Naive thymus-derived CD8-positive, alpha-beta T cell (primary cell): ENCODE results near the gene GMNN. TPM values are rescaled to one million over a fixed set of nuclear protein-coding genes. Genes with fewer than 3 reads are reported as not detected.
"Not testable (repeated sequence)": the region's sequence is repeated elsewhere in the genome, so short reads cannot be mapped to it uniquely, and the experiment has no call there.

Source experiments
- ATAC-seq, 2 donors: fragments of 150-1000 bp; cut with Tn5 transposase in 1 of 2; sonication (Bioruptor Pico), chemical (Tn5 transposase) in 1 of 2; 1 replicate in 1 of 2; 2 replicates in 1 of 2; pipeline ENCODE4 v1.10.0; 2021; ENCODE audit warnings: mild to moderate bottlenecking in 2 of 2, moderate library complexity in 2 of 2
- POLR2A ChIA-PET: fragments of 350-600 bp; sonication (Branson Sonifier 250); formaldehyde crosslinking; loops from one replicate; lab custom pipeline; 2021; ENCODE audit warnings: antibody characterized with exemption; lab: Charles Lee
- DNase-seq, 10 donors: peaks; one replicate each; pipeline versions ENCODE4 v3.0.0 to v3.0.0-alpha.2; 2020 to 2022
- H3K27ac Mint-ChIP-seq, 10 donors: one replicate each; pipeline ENCODE4 v1.8.0; 2020 to 2022; ENCODE audit warnings: mild to moderate bottlenecking in 10 of 10, mixed read lengths in 10 of 10, moderate library complexity in 4 of 10, inconsistent platforms in 1 of 10
- H3K27me3 Mint-ChIP-seq, 5 donors: one replicate each; pipeline ENCODE4 v1.8.0; 2021 to 2022; ENCODE audit warnings: mixed read lengths in 5 of 5
- H3K36me3 Mint-ChIP-seq, 3 donors: one replicate each; pipeline ENCODE4 v1.8.0; 2020 to 2022; ENCODE audit warnings: mixed read lengths in 3 of 3, mild to moderate bottlenecking in 2 of 3, inconsistent platforms in 1 of 3
- H3K4me1 Mint-ChIP-seq, 4 donors: one replicate each; pipeline ENCODE4 v1.8.0; 2021 to 2022; ENCODE audit warnings: mixed read lengths in 4 of 4
- H3K4me3 Mint-ChIP-seq, 10 donors: one replicate each; pipeline ENCODE4 v1.8.0; 2020 to 2022; ENCODE audit warnings: mild to moderate bottlenecking in 10 of 10, mixed read lengths in 10 of 10, moderate library complexity in 6 of 10, inconsistent platforms in 1 of 10
- H3K9me3 Mint-ChIP-seq, 9 donors: one replicate each; pipeline ENCODE4 v1.8.0; 2020 to 2022; ENCODE audit warnings: mixed read lengths in 9 of 9, mild to moderate bottlenecking in 3 of 9, inconsistent platforms in 1 of 9, moderate library complexity in 1 of 9
- polyA plus RNA-seq, 3 donors: library from polyadenylated mRNA; unstranded; fragments of 300-500 nt; fragmentation: Illumina TruSeq; gene quantifications; one replicate each; pipeline ENCODE4 v1.2.3, GENCODE V29; 2021
- total RNA-seq, 8 experiments: library from RNA in 2 of 8; stranded (reverse) in 2 of 8; gene quantifications; one replicate each; pipeline ENCODE4 v1.2.3 and lab custom pipeline; 2021 to 2026

Gene GMNN
- total and polyA plus RNA-seq, 5 experiments from 2014 or later, result 3.4 to 5.3 (median 4.0) TPM

DNA sequence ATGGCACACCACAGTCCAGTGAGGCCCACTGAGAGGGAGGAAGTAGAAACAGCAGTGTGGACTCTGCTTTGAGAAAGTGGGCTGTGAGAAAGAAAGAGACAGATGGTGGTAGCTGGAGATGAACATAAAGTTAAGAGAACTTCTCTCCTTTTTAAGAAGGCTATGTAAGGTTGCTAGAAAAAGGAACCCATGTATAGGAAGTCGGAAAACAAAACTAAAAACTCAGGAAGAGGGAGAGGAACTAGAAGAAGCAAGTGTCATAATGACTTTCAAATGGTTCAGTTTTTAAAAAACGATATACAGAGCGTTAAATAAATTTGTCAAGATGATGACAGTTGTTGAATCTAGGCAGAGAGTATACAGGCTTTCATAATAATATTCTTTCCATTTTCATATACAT is 25.4 kb upstream of the GMNN start:
- Mint-ChIP-seq H3K36me3 (peaks cover 0 to 5% (median 1%) of the 10 kb centered on the region in 3 donors), H3K9me3 (peaks cover 0 to 8% (median 3%) of the 10 kb centered on the region in 9 donors), H3K4me3 (peak overlapping the region in 1 of 10 donors; percentile 4), H3K27ac (peak overlapping the region in 1 of 10 donors; percentile 6), H3K4me1 (peaks cover 0 to 13% (median under 1%) of the 10 kb centered on the region in 4 donors), H3K27me3 (peaks cover 0 to 9% (median 2%) of the 10 kb centered on the region in 5 donors)
- DNase-seq (no peak), ATAC-seq (no peak)
- POLR2A ChIA-PET, result interaction anchor here (0.6 kb wide), 1 partner anchor 35 kb away, joined by 3 read pairs; no protein-coding TSS in a partner anchor

DNA sequence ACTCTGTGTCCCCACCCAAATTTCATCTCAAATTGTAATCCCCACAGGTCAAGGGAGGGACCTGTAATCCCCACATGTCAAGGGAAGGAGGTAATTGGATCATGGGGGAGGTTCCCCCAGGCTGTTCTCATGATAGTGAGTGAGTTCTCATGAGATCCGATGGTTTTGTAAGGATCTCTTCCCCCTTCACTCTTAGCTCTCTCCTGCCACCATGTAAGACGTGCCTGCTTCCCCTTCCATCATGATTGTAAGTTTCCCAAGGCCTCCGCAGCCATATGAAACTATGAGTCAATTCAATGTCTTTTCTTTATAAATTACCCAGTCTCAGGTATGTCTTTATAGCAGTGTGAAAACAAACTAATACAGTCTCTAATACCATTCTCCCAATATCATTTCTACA is 23.9 kb upstream of the GMNN start:
- H3K4me1 Mint-ChIP-seq, DNase-seq, H3K4me3 Mint-ChIP-seq, POLR2A ChIA-PET, H3K27me3 Mint-ChIP-seq, H3K9me3 Mint-ChIP-seq, ATAC-seq, H3K36me3 Mint-ChIP-seq: not testable (repeated sequence)
- H3K27ac Mint-ChIP-seq, result peak overlapping the region in 1 of 10 donors; percentile 33

DNA sequence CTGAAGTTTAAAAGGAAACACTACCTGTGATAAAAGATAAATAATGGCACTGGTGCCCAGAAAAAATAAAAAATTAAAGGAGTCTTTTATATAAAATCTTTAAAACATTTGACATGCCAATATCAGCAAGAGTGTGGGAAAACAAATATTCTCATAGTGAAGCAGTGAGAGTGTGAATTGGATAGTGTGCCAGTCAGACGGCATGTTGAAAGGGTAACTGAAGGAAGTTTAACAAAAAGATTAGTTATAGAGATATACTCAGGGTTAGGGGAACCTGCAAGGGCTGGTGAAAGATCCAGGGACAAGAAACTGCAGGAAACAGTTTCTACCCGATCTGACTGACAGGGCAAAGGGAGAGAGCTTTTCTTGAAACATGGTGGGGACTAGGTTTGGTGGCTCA is 22.2 kb upstream of the GMNN start:
- peaks cover 0 to 10% (median 3%) of the 10 kb centered on the region in 9 donors for H3K9me3 Mint-ChIP-seq
- DNase-seq (no peak), ATAC-seq (no peak)
- peaks cover 0 to 9% (median 2%) of the 10 kb centered on the region in 5 donors for H3K27me3 Mint-ChIP-seq
- peaks cover 0 to 5% (median 2%) of the 10 kb centered on the region in 3 donors for H3K36me3 Mint-ChIP-seq
- POLR2A ChIA-PET, result no interaction called here
- H3K4me3 Mint-ChIP-seq, result no peak overlapping the region
- no peak overlapping the region for H3K27ac Mint-ChIP-seq
- peaks cover 0 to 6% (median under 1%) of the 10 kb centered on the region in 4 donors for H3K4me1 Mint-ChIP-seq

DNA sequence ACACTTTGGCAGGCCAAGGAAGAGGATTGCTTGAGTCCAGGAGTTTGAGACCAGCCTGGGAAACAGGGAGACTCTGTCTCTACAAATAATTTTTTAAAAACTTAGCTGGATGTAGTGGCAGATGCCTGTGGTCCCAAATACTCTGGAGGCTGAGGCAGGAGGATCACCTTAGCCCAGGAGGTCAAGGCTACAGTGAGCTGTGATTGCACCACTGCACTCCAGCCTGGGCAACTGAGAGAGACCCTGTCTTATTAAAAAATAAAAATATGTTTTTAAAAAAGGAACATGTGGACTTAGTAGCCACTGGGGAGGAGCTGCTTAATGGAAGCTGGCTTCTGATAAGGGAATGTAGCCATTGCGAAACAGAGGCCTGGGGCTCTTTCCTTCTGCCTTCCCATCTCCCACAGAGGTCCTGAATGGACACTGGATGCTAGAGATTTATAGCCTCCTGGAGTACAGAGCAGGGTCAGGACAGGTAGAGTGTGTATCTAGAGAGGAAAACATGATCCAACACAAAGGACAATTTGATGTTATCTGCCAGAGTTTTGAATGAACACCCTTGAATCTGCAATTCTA is 21.7 kb upstream of the GMNN start:
- peak overlapping the region in 1 of 10 donors; percentile 50 for H3K27ac Mint-ChIP-seq
- no peak for DNase-seq
- peaks cover 0 to 10% (median 3%) of the 10 kb centered on the region in 9 donors for H3K9me3 Mint-ChIP-seq
- peaks cover 0 to 9% (median 2%) of the 10 kb centered on the region in 5 donors for H3K27me3 Mint-ChIP-seq
- ATAC-seq, result no peak
- H3K36me3 Mint-ChIP-seq, result peaks cover 0 to 5% (median 2%) of the 10 kb centered on the region in 3 donors
- no peak overlapping the region for H3K4me3 Mint-ChIP-seq
- POLR2A ChIA-PET, result no interaction called here
- H3K4me1 Mint-ChIP-seq, result peaks cover 0 to 6% (median under 1%) of the 10 kb centered on the region in 4 donors

DNA sequence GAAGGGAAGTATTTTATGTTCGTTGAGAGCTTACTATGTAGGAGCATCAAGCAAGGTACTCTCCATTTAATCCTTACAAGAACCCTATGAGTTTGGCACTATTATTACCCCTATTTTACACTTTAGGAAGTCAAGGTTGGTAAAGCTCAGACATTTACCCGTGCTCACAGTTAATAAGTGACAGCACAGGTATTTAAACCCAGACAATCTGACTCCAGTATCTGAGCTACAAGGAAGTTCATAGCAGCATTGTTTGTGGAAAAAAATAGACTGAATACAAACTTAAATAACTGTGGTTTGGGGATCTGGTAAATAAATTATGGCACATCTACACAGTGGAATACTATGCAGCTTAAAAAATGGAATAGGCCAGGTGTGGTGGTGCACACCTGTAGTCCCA is 21.2 kb upstream of the GMNN start:
- Mint-ChIP-seq H3K27me3 (peaks cover 0 to 9% (median 2%) of the 10 kb centered on the region in 5 donors), H3K36me3 (peaks cover 0 to 5% (median 2%) of the 10 kb centered on the region in 3 donors), H3K27ac (no peak overlapping the region), H3K9me3 (peaks cover 0 to 10% (median 3%) of the 10 kb centered on the region in 9 donors), H3K4me1 (peaks cover 0 to 6% (median under 1%) of the 10 kb centered on the region in 4 donors), H3K4me3 (no peak overlapping the region)
- ATAC-seq (no peak), DNase-seq (no peak)
- POLR2A ChIA-PET, result no interaction called here

DNA sequence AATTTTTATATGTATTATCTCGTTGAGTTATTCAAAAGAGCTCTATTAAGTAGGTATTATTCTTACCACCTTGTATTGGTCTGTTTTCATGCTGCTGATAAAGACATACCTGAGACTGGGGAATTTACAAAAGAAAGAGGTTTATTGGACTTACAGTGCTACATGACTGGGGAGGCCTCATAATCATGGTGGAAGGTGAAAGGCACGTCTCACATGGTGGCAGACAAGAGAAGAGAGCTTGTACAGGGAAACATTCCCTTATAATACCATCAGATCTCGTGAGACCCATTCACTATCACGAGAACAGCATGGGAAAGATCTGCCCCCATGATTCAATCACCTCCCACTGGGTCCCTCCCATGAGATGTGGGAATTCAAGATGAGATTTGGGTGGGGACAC is 20.4 kb upstream of the GMNN start:
- H3K36me3 Mint-ChIP-seq, POLR2A ChIA-PET, ATAC-seq, H3K9me3 Mint-ChIP-seq, H3K4me1 Mint-ChIP-seq, H3K4me3 Mint-ChIP-seq, H3K27me3 Mint-ChIP-seq, DNase-seq, H3K27ac Mint-ChIP-seq: not testable (repeated sequence)

DNA sequence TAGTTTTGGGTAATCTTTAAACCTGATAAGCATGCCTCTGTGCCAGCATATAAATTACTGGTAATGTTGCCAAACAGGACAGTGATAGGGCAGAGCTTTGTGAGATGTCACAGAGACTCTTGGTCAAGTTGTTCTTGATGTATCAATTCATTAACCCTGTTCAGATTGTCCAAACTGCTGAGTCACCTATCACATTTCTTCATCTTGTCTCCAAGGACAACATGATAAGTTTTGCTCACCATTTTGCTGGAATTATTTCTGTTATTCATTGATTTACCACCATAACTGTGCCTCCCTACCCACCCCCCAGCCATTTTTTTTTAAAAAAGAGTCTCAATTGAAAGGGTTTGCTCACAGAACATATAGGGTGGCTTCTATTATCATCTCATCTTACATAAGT is 19.5 kb upstream of the GMNN start:
- peaks cover 0 to 9% (median 0%) of the 10 kb centered on the region in 5 donors for H3K27me3 Mint-ChIP-seq
- H3K36me3 Mint-ChIP-seq, result peaks cover 0 to 5% (median 2%) of the 10 kb centered on the region in 3 donors
- H3K9me3 Mint-ChIP-seq, result peaks cover 0 to 10% (median 3%) of the 10 kb centered on the region in 9 donors
- ATAC-seq (no peak), DNase-seq (no peak)
- H3K4me1 Mint-ChIP-seq, result no peaks in the 10 kb centered on the region
- POLR2A ChIA-PET, result no interaction called here
- H3K4me3 Mint-ChIP-seq, result no peak overlapping the region
- H3K27ac Mint-ChIP-seq, result no peak overlapping the region

DNA sequence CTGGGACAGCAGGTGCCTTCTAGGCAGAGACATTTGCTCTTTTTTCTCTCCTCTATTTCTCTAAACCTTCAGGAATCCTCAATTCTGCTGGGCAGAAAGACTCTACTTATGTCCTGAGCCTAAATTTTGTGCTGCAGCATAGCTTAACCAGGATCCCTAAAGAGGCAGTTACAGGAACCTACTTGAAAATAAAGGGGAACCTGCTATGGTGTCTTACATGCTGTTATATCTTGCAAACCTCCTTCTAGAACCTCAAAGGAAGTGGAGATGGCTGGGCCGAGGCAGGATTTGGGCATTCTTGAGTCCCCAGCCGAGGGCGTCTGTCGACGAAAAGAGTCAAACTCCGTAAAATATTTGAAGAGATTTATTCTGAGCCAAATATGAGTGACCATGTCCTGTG is 17.1 kb upstream of the GMNN start:
- Mint-ChIP-seq H3K36me3 (peaks cover 0 to 5% (median 2%) of the 10 kb centered on the region in 3 donors), H3K4me1 (peaks cover 0 to 5% (median 2%) of the 10 kb centered on the region in 4 donors), H3K4me3 (no peak overlapping the region), H3K9me3 (peaks cover 0 to 10% (median 3%) of the 10 kb centered on the region in 9 donors), H3K27ac (no peak overlapping the region), H3K27me3 (no peaks in the 10 kb centered on the region)
- no peak for ATAC-seq
- no peak for DNase-seq
- POLR2A ChIA-PET, result no interaction called here

DNA sequence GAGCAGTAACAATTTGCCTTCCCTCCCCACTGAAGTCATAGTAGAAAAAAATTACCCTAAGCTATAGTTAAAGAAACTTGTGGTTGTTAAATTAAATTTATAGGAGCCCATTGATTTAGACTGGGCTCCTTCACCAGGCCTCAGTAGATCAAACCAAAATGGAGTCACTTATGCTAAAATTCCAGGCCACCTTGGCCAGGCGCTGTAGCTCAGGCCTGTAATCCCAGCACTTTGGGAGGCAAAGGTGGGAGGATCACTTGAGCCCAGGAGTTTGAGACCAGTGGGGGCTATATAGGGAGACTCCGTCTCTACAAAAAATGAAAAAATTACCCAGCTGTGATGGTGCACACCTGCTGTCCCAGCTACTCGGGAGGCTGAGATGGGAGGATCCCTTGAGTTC is 15.0 kb upstream of the GMNN start:
- H3K4me1 Mint-ChIP-seq, result peaks cover 0 to 7% (median 2%) of the 10 kb centered on the region in 4 donors

DNA sequence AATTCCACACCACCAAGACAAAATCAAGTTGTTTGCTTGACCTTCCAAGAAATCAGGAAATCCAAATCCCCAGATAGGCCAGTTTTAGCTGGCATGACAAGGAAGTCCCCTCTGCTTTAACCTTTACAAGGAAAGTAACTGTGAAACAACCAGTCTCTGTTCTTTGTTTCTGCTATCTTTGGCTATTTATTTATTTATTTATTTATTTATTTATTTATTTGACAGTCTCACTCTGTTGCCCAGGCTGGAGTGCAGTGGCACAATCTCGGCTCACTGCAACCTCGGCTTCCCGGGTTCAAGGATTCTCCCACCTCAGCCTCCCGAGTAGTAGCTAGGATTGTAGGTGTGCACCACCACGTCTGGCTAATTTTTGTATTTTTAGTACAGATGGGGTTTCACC is 14.5 kb upstream of the GMNN start:
- POLR2A ChIA-PET, result interaction anchor here (1.7 kb wide), 1 partner anchor 39 kb away, joined by 4 read pairs; no protein-coding TSS in a partner anchor

More for the DNA sequence above, 15.0 kb upstream of the GMNN start:
- H3K4me3 Mint-ChIP-seq, result no peak overlapping the region
- POLR2A ChIA-PET, result interaction anchor here (1.7 kb wide), 1 partner anchor 38 kb away, joined by 4 read pairs; no protein-coding TSS in a partner anchor
- no peak overlapping the region for H3K27ac Mint-ChIP-seq
- no peaks in the 10 kb centered on the region for H3K27me3 Mint-ChIP-seq
- DNase-seq (no peak), ATAC-seq (no peak)
- no peaks in the 10 kb centered on the region for H3K9me3 Mint-ChIP-seq
- no peaks in the 10 kb centered on the region for H3K36me3 Mint-ChIP-seq

DNA sequence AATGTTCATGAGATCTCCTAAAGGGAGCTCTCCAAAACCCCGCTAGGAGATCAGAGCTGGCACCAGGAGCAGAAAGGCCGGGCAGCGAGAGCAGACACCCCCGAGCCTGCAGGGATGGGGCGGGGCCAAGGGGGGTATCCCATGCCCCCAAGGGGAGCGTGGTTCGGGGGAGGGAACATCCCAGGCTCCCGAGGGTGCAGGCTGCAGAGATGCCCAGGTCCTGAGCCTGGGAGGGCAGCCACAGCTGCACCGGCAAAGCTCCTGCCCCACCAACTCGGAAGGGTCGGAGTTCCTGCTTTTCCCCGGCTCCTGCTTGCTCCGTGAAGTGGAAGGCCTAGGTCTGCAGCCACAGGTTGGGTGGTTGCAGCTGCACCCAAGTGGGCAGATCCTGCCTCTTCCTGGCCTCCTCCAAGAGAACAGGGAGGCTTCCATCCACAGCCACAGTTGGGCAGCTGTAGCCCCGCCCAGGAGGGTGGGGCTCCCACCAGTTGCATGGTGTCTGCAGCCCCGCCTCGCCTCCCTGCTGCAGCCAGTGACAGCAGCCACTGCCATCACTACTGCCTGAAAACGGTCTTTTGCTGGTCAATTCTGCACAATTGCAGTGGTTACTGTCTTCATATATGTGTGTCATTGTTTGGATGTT is 13.4 kb upstream of the GMNN start:
- Mint-ChIP-seq H3K9me3 (no peaks in the 10 kb centered on the region), H3K4me1 (peaks cover 4 to 10% (median 7%) of the 10 kb centered on the region in 4 donors), H3K4me3 (no peak overlapping the region), H3K36me3 (no peaks in the 10 kb centered on the region), H3K27ac (no peak overlapping the region), H3K27me3 (no peaks in the 10 kb centered on the region)
- POLR2A ChIA-PET, result no interaction called here
- DNase-seq (no peak), ATAC-seq (no peak)

More for the DNA sequence above, 14.5 kb upstream of the GMNN start:
- H3K27ac Mint-ChIP-seq, result peak overlapping the region in 1 of 10 donors; percentile 41
- H3K4me1 Mint-ChIP-seq, result peaks cover 4 to 9% (median 5%) of the 10 kb centered on the region in 4 donors
- ATAC-seq (no peak), DNase-seq (no peak)
- H3K27me3 Mint-ChIP-seq, result no peaks in the 10 kb centered on the region
- H3K4me3 Mint-ChIP-seq, result no peak overlapping the region
- H3K9me3 Mint-ChIP-seq, result no peaks in the 10 kb centered on the region
- no peaks in the 10 kb centered on the region for H3K36me3 Mint-ChIP-seq

DNA sequence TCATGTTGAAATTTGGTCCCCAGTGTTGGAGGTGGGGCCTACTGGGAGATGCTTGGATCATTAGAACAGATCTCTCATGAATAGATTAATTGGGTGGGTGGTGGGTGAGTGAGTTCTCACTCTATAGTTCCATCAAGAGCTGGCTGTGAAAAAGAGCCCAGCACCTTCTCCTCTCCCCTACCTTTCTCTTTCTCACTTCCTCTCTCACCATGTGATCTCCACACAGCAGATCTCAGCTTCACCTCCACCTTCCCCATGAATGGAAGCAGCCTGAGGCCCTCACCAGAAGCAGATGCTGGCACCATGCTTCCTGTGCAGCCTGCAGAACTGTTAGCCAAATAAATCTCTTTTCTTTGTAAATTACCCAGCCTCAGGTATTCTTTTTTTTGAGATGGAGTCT is 12.9 kb upstream of the GMNN start:
- Mint-ChIP-seq H3K4me1 (peaks cover 4 to 10% (median 7%) of the 10 kb centered on the region in 4 donors), H3K4me3 (no peak overlapping the region), H3K27ac (no peak overlapping the region), H3K9me3 (no peaks in the 10 kb centered on the region), H3K36me3 (no peaks in the 10 kb centered on the region), H3K27me3 (no peaks in the 10 kb centered on the region)
- DNase-seq (no peak), ATAC-seq (no peak)
- POLR2A ChIA-PET, result no interaction called here

DNA sequence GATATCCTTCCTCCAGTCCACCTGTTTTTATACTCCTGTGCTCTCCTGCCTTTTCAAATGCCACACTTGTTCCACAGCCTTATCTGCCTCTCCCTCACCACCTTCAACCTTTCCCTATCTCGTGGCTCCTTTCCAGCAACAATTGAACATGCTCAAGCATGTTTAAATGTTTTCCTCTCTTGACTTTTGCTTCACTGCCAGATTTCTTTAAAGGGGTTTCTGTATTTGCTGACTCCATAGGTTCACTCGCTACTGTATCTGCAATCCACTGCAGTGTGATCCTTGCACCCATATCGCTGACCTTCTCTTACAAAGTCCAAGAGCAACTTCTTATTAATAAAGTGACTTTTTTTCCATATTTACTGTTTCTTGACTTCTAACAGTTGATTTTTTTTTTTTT is 11.2 kb upstream of the GMNN start:
- Mint-ChIP-seq H3K4me3 (no peak overlapping the region), H3K4me1 (peaks cover 4 to 10% (median 7%) of the 10 kb centered on the region in 4 donors), H3K27ac (no peak overlapping the region), H3K36me3 (no peaks in the 10 kb centered on the region), H3K27me3 (no peaks in the 10 kb centered on the region), H3K9me3 (no peaks in the 10 kb centered on the region)
- ATAC-seq (no peak), DNase-seq (no peak)
- POLR2A ChIA-PET, result interaction anchor here (0.6 kb wide), 1 partner anchor 32 kb away, joined by 3 read pairs; no protein-coding TSS in a partner anchor
